Measurements from ENCODE around the gene ZNF263. TPM values are rescaled to one million over a fixed set of nuclear protein-coding genes. Genes with fewer than 3 reads are reported as not detected.

The ZNF263 gene
- total and polyA plus RNA-seq, 2 donors, result 35.8 to 39.7 TPM

DNA sequence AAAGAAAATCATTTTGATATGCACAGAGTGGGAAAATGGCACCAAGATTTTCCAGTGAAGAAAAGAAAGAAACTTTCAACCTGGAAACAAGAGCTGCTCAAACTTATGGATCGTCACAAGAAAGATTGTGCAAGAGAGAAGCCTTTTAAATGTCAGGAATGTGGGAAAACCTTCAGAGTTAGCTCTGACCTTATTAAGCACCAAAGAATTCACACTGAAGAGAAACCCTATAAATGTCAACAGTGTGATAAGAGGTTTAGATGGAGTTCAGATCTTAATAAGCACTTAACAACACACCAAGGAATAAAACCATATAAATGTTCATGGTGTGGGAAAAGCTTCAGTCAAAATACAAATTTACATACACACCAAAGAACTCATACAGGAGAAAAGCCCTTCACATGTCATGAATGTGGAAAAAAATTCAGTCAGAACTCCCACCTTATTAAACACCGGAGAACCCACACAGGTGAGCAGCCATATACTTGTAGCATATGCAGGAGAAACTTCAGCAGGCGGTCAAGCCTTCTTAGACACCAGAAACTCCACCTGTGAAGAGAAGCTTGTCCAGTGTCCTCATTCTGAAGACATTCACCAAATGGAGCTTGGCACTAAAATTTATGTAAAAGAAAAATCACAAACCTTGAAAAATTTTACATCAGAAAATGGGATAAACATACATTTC is 34.2 kb downstream of the ZNF263 start:
- DNase-seq (ENCODE audit: extremely low spot score), result no peak
- no peak overlapping the region for H3K4me3 ChIP-seq (ENCODE audit: low read depth, low read length)
- H3K36me3 ChIP-seq (ENCODE audit: insufficient read depth), result peaks cover 19% of the 10 kb centered on the region
- H3K27ac ChIP-seq (ENCODE audit: low read depth), result no peak overlapping the region
- 97% methylated on average over 3 of the region's 3 CpGs for WGBS
- no peaks in the 10 kb centered on the region for H3K4me1 ChIP-seq (ENCODE audit: insufficient read depth)

DNA sequence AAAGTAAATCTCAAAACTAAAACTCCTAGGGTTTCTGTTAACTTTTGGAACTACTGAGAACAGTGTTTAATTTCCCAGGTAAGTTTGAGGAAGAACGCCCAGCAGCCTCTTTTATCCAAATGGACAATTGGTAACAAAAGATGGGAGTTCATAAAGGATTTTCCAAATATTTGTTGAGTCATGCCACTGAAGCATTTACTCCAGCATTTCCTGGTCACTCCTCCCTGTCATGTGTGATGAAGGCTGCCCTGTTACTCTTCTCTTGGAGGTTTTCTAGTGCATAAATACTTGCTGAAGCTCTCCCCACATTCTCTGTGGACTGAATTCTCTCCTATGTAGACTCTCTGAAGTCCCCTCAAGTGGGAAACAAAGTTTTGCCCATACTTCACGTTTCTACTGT is 38.5 kb downstream of the ZNF263 start:
- no peak overlapping the region for H3K27ac ChIP-seq (ENCODE audit: low read depth)

DNA sequence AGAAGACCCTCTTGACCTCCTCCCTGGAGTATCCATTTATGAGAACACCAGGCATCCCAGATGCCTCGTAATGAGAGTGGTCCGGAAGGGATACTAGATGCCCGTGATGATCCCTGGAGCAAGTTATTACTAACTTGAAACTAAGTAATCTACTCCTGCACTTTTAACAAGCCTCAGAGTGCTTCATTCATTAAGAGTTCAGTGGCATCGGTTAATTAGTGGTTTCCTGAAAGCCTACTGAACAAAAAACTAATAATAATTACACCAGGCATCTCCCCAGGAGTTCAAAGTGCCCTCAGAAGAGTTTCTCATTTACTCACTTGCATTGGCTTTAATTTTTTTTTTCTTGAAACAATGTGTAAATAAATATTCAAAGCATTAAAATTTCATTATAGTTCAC is 44.2 kb downstream of the ZNF263 start:
- Histone ChIP-seq H3K36me3 (ENCODE audit: insufficient read depth) (no peaks in the 10 kb centered on the region), H3K4me3 (ENCODE audit: low read depth, low read length) (no peak overlapping the region), H3K27ac (ENCODE audit: low read depth) (no peak overlapping the region), H3K4me1 (ENCODE audit: insufficient read depth) (no peaks in the 10 kb centered on the region)
- DNase-seq (ENCODE audit: extremely low spot score), result no peak
- WGBS, result 82% methylated on average over 4 of the region's 4 CpGs

More for the DNA sequence above, 38.5 kb downstream of the ZNF263 start:
- Histone ChIP-seq H3K4me3 (ENCODE audit: low read depth, low read length) (no peak overlapping the region), H3K36me3 (ENCODE audit: insufficient read depth) (peaks cover 9% of the 10 kb centered on the region), H3K4me1 (ENCODE audit: insufficient read depth) (no peaks in the 10 kb centered on the region)
- no peak for DNase-seq (ENCODE audit: extremely low spot score)
- 67% methylated on average over 2 of the region's 2 CpGs for WGBS

DNA sequence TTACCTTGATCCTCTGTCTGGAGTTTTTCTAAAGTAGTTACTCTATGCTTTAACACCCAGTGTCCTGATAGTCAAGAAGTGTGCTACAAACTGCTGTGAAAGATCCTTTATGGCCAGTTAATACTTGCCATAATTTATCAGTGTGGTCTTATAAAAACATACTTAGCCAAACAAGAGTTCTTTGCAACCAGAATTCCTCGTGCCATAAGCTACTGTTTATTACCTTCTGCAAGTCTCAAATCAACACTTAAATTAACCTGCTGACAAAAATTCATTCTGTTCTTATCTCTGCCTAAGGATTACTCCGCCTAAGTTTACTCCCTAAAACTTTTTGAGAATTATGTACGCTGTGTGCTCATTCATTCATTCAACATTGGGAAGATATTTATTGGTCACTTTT is 44.8 kb downstream of the ZNF263 start:
- no peak overlapping the region for H3K4me3 ChIP-seq (ENCODE audit: low read depth, low read length)
- H3K27ac ChIP-seq (ENCODE audit: low read depth), result no peak overlapping the region
- no peaks in the 10 kb centered on the region for H3K4me1 ChIP-seq (ENCODE audit: insufficient read depth)
- no peak for DNase-seq (ENCODE audit: extremely low spot score)
- 63% methylated on average over 3 of the region's 3 CpGs for WGBS
- no peaks in the 10 kb centered on the region for H3K36me3 ChIP-seq (ENCODE audit: insufficient read depth)

DNA sequence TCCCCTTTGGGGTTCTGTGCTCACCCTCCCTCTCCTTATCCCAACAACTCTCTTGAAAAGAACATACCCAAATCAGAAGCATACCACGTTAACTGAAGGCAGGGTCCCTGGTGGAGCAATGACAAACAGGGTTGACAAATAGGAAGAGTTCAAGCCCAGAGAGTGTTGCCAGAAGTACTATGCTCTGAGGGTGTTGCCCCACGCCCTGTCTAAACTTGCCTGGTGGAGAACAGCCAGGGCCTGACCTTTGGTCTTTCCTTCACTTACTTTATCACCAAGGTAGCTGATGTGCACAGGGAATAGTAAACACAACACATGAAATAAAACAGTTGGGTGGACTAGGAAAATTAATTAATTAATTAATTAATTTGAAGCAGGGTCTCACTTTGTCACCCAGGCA is 45.4 kb downstream of the ZNF263 start:
- Histone ChIP-seq H3K36me3 (ENCODE audit: insufficient read depth) (no peaks in the 10 kb centered on the region), H3K27ac (ENCODE audit: low read depth) (no peak overlapping the region), H3K4me1 (ENCODE audit: insufficient read depth) (no peaks in the 10 kb centered on the region), H3K4me3 (ENCODE audit: low read depth, low read length) (no peak overlapping the region)
- 63% methylated on average over 2 of the region's 2 CpGs for WGBS
- DNase-seq (ENCODE audit: extremely low spot score), result no peak

Other genes starting within 250 kb of the ZNF263 start
- gene BICDL2, start 246.5 kb upstream of the ZNF263 start, total RNA-seq, result 7.2 TPM
- 8.3 TPM for gene BICDL2, start 246.5 kb upstream of the ZNF263 start, polyA plus RNA-seq
- gene MMP25, start 236.9 kb upstream of the ZNF263 start, total RNA-seq, result 0.32 TPM
- 0.82 TPM for gene MMP25, start 236.9 kb upstream of the ZNF263 start, polyA plus RNA-seq
- gene IL32, start 217.9 kb upstream of the ZNF263 start, total RNA-seq, result 18.1 TPM
- gene IL32, start 217.9 kb upstream of the ZNF263 start, polyA plus RNA-seq, result 28.0 TPM
- gene ZSCAN10, start 184.2 kb upstream of the ZNF263 start, total RNA-seq, result not detected
- gene ZSCAN10, start 184.2 kb upstream of the ZNF263 start, polyA plus RNA-seq, result not detected
- gene ZNF205, start 170.9 kb upstream of the ZNF263 start, total RNA-seq, result 8.9 TPM
- 16.4 TPM for gene ZNF205, start 170.9 kb upstream of the ZNF263 start, polyA plus RNA-seq
- gene ZNF213, start 148.5 kb upstream of the ZNF263 start, total RNA-seq, result 4.0 TPM
- gene ZNF213, start 148.5 kb upstream of the ZNF263 start, polyA plus RNA-seq, result 16.0 TPM
- gene OR1F1, start 95.3 kb upstream of the ZNF263 start, total RNA-seq, result not detected
- not detected for gene OR1F1, start 95.3 kb upstream of the ZNF263 start, polyA plus RNA-seq
- gene ZNF200, start 48.3 kb upstream of the ZNF263 start, total RNA-seq, result 15.2 TPM
- 5.2 TPM for gene ZNF200, start 48.3 kb upstream of the ZNF263 start, polyA plus RNA-seq
- 0.58 TPM for gene MEFV, start 26.9 kb upstream of the ZNF263 start, total RNA-seq
- gene MEFV, start 26.9 kb upstream of the ZNF263 start, polyA plus RNA-seq, result 0.80 TPM
- gene TIGD7, start 21.9 kb downstream of the ZNF263 start, total RNA-seq, result 18.5 TPM
- gene TIGD7, start 21.9 kb downstream of the ZNF263 start, polyA plus RNA-seq, result 9.6 TPM
- 45.4 TPM for gene ZNF75A, start 22.0 kb downstream of the ZNF263 start, total RNA-seq
- 16.4 TPM for gene ZNF75A, start 22.0 kb downstream of the ZNF263 start, polyA plus RNA-seq
- 0.85 TPM for gene OR2C1, start 72.4 kb downstream of the ZNF263 start, total RNA-seq
- gene OR2C1, start 72.4 kb downstream of the ZNF263 start, polyA plus RNA-seq, result 0.09 TPM
- gene ZSCAN32, start 117.5 kb downstream of the ZNF263 start, total RNA-seq, result 7.9 TPM
- gene ZSCAN32, start 117.5 kb downstream of the ZNF263 start, polyA plus RNA-seq, result 13.7 TPM
- 5.9 TPM for gene ZNF174, start 117.7 kb downstream of the ZNF263 start, total RNA-seq
- gene ZNF174, start 117.7 kb downstream of the ZNF263 start, polyA plus RNA-seq, result 15.9 TPM
- 4.1 TPM for gene ZNF597, start 160.0 kb downstream of the ZNF263 start, total RNA-seq
- 1.9 TPM for gene ZNF597, start 160.0 kb downstream of the ZNF263 start, polyA plus RNA-seq
- gene NAA60, start 160.2 kb downstream of the ZNF263 start, total RNA-seq, result 15.8 TPM
- gene NAA60, start 160.2 kb downstream of the ZNF263 start, polyA plus RNA-seq, result 47.1 TPM
- gene C16orf90, start 212.0 kb downstream of the ZNF263 start, total RNA-seq, result not detected
- gene C16orf90, start 212.0 kb downstream of the ZNF263 start, polyA plus RNA-seq, result not detected
- gene CLUAP1, start 217.5 kb downstream of the ZNF263 start, total RNA-seq, result 25.7 TPM
- 26.0 TPM for gene CLUAP1, start 217.5 kb downstream of the ZNF263 start, polyA plus RNA-seq

Measured in urinary bladder (tissue), 4 donors.